ENCODE results near the gene GLRX5.

The GLRX5 gene

DNA sequence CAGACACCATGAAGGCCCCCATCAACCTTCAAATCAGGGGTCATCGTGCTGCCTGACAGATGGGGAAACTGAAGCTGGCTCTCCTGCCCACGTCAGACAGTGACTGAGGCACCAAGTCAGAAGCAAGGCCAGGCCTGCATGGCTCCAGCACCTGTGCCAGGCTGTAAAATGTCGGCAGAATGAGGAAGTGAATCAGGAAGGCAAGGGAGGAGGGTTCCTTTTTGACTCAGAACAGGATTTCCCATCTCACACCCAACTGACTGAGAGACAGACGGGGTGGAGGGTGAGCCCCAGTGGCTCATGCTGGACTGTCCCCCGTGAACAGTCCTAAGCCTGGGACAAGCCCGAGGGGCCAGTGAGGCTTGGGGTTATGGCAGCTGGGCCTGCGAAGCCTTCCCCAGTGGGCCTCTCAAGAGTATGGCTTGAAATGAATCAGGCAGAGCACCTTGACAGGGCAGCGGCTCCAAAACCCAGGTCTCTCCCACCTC is 39.3 kb upstream of the GLRX5 start:
- Histone ChIP-seq H3K9ac (no peak overlapping the region), H3K36me3 (ENCODE audit: control insufficient read depth, insufficient read depth, low read length) (no peaks in the 10 kb centered on the region), H3K79me2 (no peaks in the 10 kb centered on the region), H3K9me3 (ENCODE audit: control insufficient read depth, low read length) (no peaks in the 10 kb centered on the region), H3K4me3 (ENCODE audit: low read depth, low read length) (no peak overlapping the region), H3K27me3 (ENCODE audit: control insufficient read depth, insufficient read depth, low read length) (no peaks in the 10 kb centered on the region), H2AFZ (no peak overlapping the region), H3K27ac (no peak overlapping the region), H3K4me1 (no peaks in the 10 kb centered on the region), H3K4me2 (ENCODE audit: low read length) (no peak overlapping the region)
- TF ChIP-seq, protein P1, sequence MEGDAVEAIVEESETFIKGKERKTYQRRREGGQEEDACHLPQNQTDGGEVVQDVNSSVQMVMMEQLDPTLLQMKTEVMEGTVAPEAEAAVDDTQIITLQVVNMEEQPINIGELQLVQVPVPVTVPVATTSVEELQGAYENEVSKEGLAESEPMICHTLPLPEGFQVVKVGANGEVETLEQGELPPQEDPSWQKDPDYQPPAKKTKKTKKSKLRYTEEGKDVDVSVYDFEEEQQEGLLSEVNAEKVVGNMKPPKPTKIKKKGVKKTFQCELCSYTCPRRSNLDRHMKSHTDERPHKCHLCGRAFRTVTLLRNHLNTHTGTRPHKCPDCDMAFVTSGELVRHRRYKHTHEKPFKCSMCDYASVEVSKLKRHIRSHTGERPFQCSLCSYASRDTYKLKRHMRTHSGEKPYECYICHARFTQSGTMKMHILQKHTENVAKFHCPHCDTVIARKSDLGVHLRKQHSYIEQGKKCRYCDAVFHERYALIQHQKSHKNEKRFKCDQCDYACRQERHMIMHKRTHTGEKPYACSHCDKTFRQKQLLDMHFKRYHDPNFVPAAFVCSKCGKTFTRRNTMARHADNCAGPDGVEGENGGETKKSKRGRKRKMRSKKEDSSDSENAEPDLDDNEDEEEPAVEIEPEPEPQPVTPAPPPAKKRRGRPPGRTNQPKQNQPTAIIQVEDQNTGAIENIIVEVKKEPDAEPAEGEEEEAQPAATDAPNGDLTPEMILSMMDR (IDR thresholded peaks at IDR 0.05) = no peak

DNA sequence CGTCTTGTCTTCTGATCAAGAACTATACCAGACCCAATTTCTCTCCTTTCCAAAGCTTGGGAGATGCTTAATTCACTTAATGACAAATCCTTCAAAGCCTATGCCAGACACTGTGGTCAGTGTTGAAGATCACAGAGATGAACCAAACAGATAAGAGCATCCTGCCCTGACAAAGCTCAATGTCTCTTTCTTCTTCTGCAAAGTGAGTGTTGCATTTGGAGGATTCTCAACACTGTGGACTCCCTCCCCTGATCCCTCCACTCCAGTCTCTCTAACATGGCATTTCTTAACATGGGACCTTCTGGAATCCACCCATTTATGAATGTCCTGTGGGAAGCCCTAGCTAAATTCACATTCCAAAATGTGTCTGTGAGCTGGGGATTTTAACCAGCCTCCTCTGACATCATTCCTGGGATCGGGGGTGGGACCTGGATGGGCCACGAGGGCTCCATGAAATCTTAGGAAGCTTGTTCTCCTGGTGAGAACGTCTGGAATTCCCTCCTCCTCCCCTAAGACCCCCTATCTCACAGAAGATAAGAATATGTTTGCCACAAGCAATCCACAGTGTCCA is 38.7 kb upstream of the GLRX5 start:
- no peaks in the 10 kb centered on the region for H3K4me1 ChIP-seq
- no peak overlapping the region for H3K9ac ChIP-seq
- H3K36me3 ChIP-seq (ENCODE audit: control insufficient read depth, insufficient read depth, low read length) = no peaks in the 10 kb centered on the region
- no peak overlapping the region for H3K4me3 ChIP-seq (ENCODE audit: low read depth, low read length)
- H3K79me2 ChIP-seq = no peaks in the 10 kb centered on the region
- no peak overlapping the region for H3K4me2 ChIP-seq (ENCODE audit: low read length)
- no peaks in the 10 kb centered on the region for H3K27me3 ChIP-seq (ENCODE audit: control insufficient read depth, insufficient read depth, low read length)
- no peak overlapping the region for H2AFZ ChIP-seq
- TF ChIP-seq, protein P1 (IDR thresholded peaks at IDR 0.05) = no peak
- H3K9me3 ChIP-seq (ENCODE audit: control insufficient read depth, low read length) = no peaks in the 10 kb centered on the region
- H3K27ac ChIP-seq = no peak overlapping the region

DNA sequence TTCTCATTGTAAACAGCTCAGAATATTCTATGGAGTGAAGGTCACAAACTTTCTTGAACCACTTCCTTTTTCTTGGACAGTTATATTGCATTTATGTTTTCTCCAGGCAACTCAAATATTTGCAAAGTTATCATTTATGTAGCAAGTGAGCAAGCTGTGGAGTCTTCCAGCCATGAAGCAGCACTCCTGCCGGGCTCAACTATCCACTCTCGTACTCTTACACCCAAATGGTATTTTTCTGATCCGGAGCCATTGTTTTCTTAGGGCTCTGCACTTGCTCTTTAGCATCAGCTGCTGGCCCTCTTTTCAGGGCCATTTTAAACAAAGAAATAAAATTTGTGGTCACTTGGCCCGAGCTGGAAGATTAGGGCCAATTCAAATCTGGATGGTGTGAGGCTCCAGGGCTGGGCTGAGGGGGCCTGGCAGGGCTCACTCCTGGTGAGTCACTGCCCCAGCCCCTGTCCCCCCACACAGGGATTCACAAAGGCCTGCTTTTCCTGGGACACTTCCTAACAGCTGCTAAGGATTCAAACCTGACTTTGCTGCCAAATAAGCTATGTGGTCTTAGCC is 38.1 kb upstream of the GLRX5 start:
- no peaks in the 10 kb centered on the region for H3K79me2 ChIP-seq
- H3K9ac ChIP-seq = no peak overlapping the region
- H3K36me3 ChIP-seq (ENCODE audit: control insufficient read depth, insufficient read depth, low read length) = no peaks in the 10 kb centered on the region
- no peak overlapping the region for H3K4me3 ChIP-seq (ENCODE audit: low read depth, low read length)
- no peaks in the 10 kb centered on the region for H3K4me1 ChIP-seq
- no peak overlapping the region for H3K27ac ChIP-seq
- H3K9me3 ChIP-seq (ENCODE audit: control insufficient read depth, low read length) = no peaks in the 10 kb centered on the region
- H3K27me3 ChIP-seq (ENCODE audit: control insufficient read depth, insufficient read depth, low read length) = no peaks in the 10 kb centered on the region
- H2AFZ ChIP-seq = no peak overlapping the region
- no peak overlapping the region for H3K4me2 ChIP-seq (ENCODE audit: low read length)
- TF ChIP-seq, protein P1 (IDR thresholded peaks at IDR 0.05) = no peak

DNA sequence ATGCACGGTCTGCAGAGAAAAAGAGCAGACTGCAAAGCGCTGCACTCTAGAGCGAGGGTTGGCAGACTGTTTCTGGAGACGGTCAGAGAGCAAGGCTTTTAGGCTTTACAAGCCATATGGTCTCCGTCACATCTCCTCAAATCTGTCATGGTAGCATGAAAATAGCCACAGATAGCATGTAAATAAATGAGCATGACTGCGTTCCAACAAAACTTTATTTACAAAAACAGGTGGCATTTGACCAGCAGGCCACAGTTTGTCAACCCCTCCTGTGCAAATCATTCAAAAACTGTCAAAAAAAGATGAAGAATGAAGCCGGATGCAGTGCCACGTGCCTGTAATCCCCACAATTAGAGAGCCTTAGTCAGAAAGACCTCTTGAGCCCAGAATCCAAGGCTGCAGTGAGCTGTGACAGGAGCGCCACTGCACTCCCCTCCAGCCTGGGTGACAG is 37.3 kb upstream of the GLRX5 start:
- H3K4me1 ChIP-seq = no peaks in the 10 kb centered on the region
- H3K36me3 ChIP-seq (ENCODE audit: control insufficient read depth, insufficient read depth, low read length) = no peaks in the 10 kb centered on the region
- no peak overlapping the region for H3K4me2 ChIP-seq (ENCODE audit: low read length)
- TF ChIP-seq, protein P1 (IDR thresholded peaks at IDR 0.05) = no peak
- H3K27ac ChIP-seq = no peak overlapping the region
- no peak overlapping the region for H3K4me3 ChIP-seq (ENCODE audit: low read depth, low read length)
- no peaks in the 10 kb centered on the region for H3K9me3 ChIP-seq (ENCODE audit: control insufficient read depth, low read length)
- no peaks in the 10 kb centered on the region for H3K27me3 ChIP-seq (ENCODE audit: control insufficient read depth, insufficient read depth, low read length)
- no peak overlapping the region for H3K9ac ChIP-seq
- H3K79me2 ChIP-seq = no peaks in the 10 kb centered on the region
- no peak overlapping the region for H2AFZ ChIP-seq

All from parathyroid adenoma (tissue), 2 donors.